ENCODE results near the gene SIMC1. TPM values are rescaled to one million over a fixed set of nuclear protein-coding genes. Genes with fewer than 3 reads are reported as not detected.

SIMC1 gene
- total RNA-seq, 1 experiment from 2014 or later: 17.7 TPM

DNA sequence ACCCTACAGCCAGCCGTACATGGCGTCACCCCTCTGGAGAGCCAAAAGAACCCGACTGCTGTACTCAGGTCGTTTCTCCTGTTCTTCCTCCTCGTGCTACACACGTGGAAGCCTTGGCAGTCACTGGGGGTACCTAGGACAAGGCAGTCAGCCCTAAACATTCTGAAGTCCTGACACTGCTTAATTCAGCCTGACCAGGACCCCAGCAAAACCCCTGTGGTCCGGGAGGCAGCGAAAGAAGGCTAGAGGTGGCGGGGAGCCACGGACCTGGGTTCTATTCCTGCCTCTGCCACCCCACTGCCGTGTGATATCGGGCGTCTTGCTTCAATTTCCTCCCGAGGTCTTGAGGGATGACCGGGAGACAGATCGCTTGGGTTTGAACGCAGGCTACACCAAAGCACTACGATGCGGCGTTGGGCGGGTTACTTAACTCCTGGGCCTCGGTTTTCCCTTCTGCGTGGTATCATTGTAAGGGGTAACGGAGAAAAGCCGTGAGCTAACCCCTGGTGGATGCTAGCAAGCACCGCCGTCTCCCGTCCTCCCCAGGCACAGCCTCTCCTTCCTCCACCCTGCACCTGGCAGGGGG is 126.6 kb downstream of the SIMC1 start:
- Histone ChIP-seq H3K27ac (ENCODE audit: insufficient read length, low read depth, low read length) (no peak overlapping the region), H3K56ac (ENCODE audit: insufficient read length, low read depth, low read length) (no peak overlapping the region), H2BK120ac (ENCODE audit: low read depth, low read length, poor library complexity, severe bottlenecking) (no peak overlapping the region), H3T11ph (ENCODE audit: low read length) (no peak overlapping the region), H3K4me1 (ENCODE audit: insufficient read depth, low read length) (no peaks in the 10 kb centered on the region), H4K8ac (replicated peaks; ENCODE audit: insufficient read length, low read depth, low read length) (no peak overlapping the region), H3K23me2 (ENCODE audit: insufficient read length, low read depth, low read length, poor library complexity, severe bottlenecking) (peaks cover 23% of the 10 kb centered on the region), H3K23ac (ENCODE audit: insufficient read length, low read depth, low read length) (no peak overlapping the region), H3K9me3 (ENCODE audit: control insufficient read depth, low read depth, low read length) (no peaks in the 10 kb centered on the region), H2BK5ac (ENCODE audit: insufficient read length, low read length) (no peak overlapping the region), H2AK5ac (ENCODE audit: insufficient read length, low read length) (no peak overlapping the region), H4K5ac (ENCODE audit: insufficient read length, low read depth, low read length) (no peak overlapping the region), H3K9ac (ENCODE audit: extremely low read depth, insufficient read length, low read length) (no peak overlapping the region), H3K27me3 (ENCODE audit: insufficient read depth, low read length) (peaks cover 11% of the 10 kb centered on the region; the same call in 1 of the 2 replicates), H2BK20ac (ENCODE audit: low read depth, low read length, poor library complexity, severe bottlenecking) (no peak overlapping the region), H3K79me1 (ENCODE audit: insufficient read depth, low read depth, low read length, poor library complexity, severe bottlenecking) (no peaks in the 10 kb centered on the region), H4K20me1 (ENCODE audit: control insufficient read depth, insufficient read depth, insufficient read length) (no peaks in the 10 kb centered on the region), H3K14ac (ENCODE audit: insufficient read depth, low read length) (no peak overlapping the region), H3K18ac (ENCODE audit: insufficient read length, low read depth, low read length) (no peak overlapping the region), H2AFZ (ENCODE audit: low read length) (no peak overlapping the region), H2BK15ac (ENCODE audit: low read depth, low read length) (no peak overlapping the region), H3K4ac (ENCODE audit: low read depth, low read length) (no peak overlapping the region), H4K91ac (ENCODE audit: insufficient read length, low read depth, low read length) (no peak overlapping the region), H2BK12ac (ENCODE audit: insufficient read length, low read depth, low read length) (no peak overlapping the region), H3K4me2 (ENCODE audit: insufficient read depth, insufficient read length, low read length) (peak overlapping the region; percentile 79), H3K79me2 (ENCODE audit: insufficient read depth, low read length) (peaks cover 2% of the 10 kb centered on the region; the same call in 1 of the 2 replicates)
- Mint-ChIP-seq H3K4me3 (peak overlapping the region; percentile 62 to 75), H3K4me1 (peaks cover 11 to 13% of the 10 kb centered on the region in 2 experiments), H3K27me3 (ENCODE audit: low read depth) (peaks cover 55% of the 10 kb centered on the region), H3K27ac (no peak overlapping the region), H3K36me3 (ENCODE audit: insufficient read depth in 1 of 3, low read depth in 3 of 3) (peaks cover 10 to 20% (median 13%) of the 10 kb centered on the region in 3 experiments), H3K9me3 (no peaks in the 10 kb centered on the region)
- no CpG with 5 or more reads among the region's 28 CpGs for WGBS (ENCODE audit: extremely low coverage, insufficient read length, low lambda C conversion rate)
- DNase-seq: peak; percentile 33
- TF ChIP-seq, protein P1, sequence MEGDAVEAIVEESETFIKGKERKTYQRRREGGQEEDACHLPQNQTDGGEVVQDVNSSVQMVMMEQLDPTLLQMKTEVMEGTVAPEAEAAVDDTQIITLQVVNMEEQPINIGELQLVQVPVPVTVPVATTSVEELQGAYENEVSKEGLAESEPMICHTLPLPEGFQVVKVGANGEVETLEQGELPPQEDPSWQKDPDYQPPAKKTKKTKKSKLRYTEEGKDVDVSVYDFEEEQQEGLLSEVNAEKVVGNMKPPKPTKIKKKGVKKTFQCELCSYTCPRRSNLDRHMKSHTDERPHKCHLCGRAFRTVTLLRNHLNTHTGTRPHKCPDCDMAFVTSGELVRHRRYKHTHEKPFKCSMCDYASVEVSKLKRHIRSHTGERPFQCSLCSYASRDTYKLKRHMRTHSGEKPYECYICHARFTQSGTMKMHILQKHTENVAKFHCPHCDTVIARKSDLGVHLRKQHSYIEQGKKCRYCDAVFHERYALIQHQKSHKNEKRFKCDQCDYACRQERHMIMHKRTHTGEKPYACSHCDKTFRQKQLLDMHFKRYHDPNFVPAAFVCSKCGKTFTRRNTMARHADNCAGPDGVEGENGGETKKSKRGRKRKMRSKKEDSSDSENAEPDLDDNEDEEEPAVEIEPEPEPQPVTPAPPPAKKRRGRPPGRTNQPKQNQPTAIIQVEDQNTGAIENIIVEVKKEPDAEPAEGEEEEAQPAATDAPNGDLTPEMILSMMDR (conservative IDR thresholded peaks at IDR 0.05): 0 out of 3 replicates have a peak, but pooled peaks have one; percentile 10
